ENCODE results near the gene SLC27A3. TPM values are rescaled to one million over a fixed set of nuclear protein-coding genes. Genes with fewer than 3 reads are reported as not detected.
A peak's percentile ranks its signal among the peaks of the same experiment; 100 is the strongest.

SLC27A3 gene
- total and polyA plus RNA-seq, 9 of the 15 experiments (the other 6 are each of a cell fraction or from before 2014, with no cell fraction given), result 0.57 to 5.2 (median 2.8) TPM

- peak; percentile 69 for TF ChIP-seq GABPB1 (CRISPR knock-in tag; IDR thresholded peaks at IDR 0.05)
- TF ChIP-seq MLX (CRISPR knock-in tag; conservative IDR thresholded peaks at IDR 0.05), result no peak
- TF ChIP-seq SRSF9 (IDR thresholded peaks at IDR 0.05; ENCODE audit: borderline replicate concordance, low read depth, low read length), result no peak
- peak; percentile 80; the same call in 1 of the 2 replicates for TF ChIP-seq MBD2 (IDR thresholded peaks at IDR 0.05; ENCODE audit: borderline replicate concordance, low read depth)
- TF ChIP-seq AFF4 (CRISPR knock-in tag; IDR thresholded peaks at IDR 0.05), result peak; percentile 68; the same call in 1 of the 2 replicates
- TF ChIP-seq DNMT1 (IDR thresholded peaks at IDR 0.05), result no peak
- TF ChIP-seq STAT5A (IDR thresholded peaks at IDR 0.05; ENCODE audit: borderline replicate concordance, low read length), result no peak
- no peak for TF ChIP-seq HEY1 (CRISPR knock-in tag; IDR thresholded peaks at IDR 0.05; ENCODE audit: borderline replicate concordance)
- TF ChIP-seq SPI1 (IDR thresholded peaks at IDR 0.05; ENCODE audit: borderline replicate concordance, low read depth, low read length), result peak; percentile 92
- TF ChIP-seq BCOR (IDR thresholded peaks at IDR 0.05), result peak; percentile 68; the same call in 1 of the 2 replicates
- peak; percentile 63; the same call in 1 of the 2 replicates for TF ChIP-seq ZNF592 (IDR thresholded peaks at IDR 0.05)
- TF ChIP-seq STAT6 (CRISPR knock-in tag; IDR thresholded peaks at IDR 0.05), result no peak
- peak; percentile 85 to 94 for TF ChIP-seq MAZ (CRISPR knock-in tag; conservative IDR thresholded peaks at IDR 0.05 in 1 of 2, IDR thresholded peaks at IDR 0.05 in 1 of 2)
- peak; percentile 81 for TF ChIP-seq EGR1 (conservative IDR thresholded peaks at IDR 0.05)
Observed at GRCh38 chr1:153783233-153784190, 8.3 kb downstream of the SLC27A3 start (continued).

Data from K562 (cell line).